B cell (primary cell): Measurements from ENCODE around the gene LRRC70. TPM values are rescaled to one million over a fixed set of nuclear protein-coding genes. Genes with fewer than 3 reads are reported as not detected.

Experiments
- ATAC-seq: fragments of 200-7000 bp; cut with Tn5 transposase; one replicate; pipeline ENCODE4 v1.10.0; 2021; ENCODE audit warnings: low read depth, mild to moderate bottlenecking, moderate number of reproducible peaks, moderate library complexity
- CTCF ChIA-PET: fragments of 350-600 bp; sonication (Branson Sonifier 250); formaldehyde crosslinking; loops from one replicate; lab custom pipeline; 2021; ENCODE audit warnings: antibody characterized with exemption, inconsistent platforms; lab: Charles Lee
- POLR2A ChIA-PET: fragments of 350-600 bp; sonication (Branson Sonifier 250); formaldehyde crosslinking; loops from one replicate; lab custom pipeline; 2021; ENCODE audit warnings: antibody characterized with exemption; lab: Charles Lee
- DNase-seq: peaks from one replicate; pipeline ENCODE4 v3.0.0; 2013
- H2AFZ ChIP-seq: 2 replicates; pipeline ENCODE4 v1.6.1; 2012; ENCODE audit warnings: mild to moderate bottlenecking, low read depth, low read length; ENCODE audit not compliant: insufficient read depth, poor library complexity, severe bottlenecking
- H3K27ac ChIP-seq, 2 donors: 1 replicate in 1 of 2; 2 replicates in 1 of 2; pipeline ENCODE4 v1.5.1; 2012 to 2013; ENCODE audit warnings: low read length in 2 of 2, mild to moderate bottlenecking in 2 of 2, moderate library complexity in 1 of 2
- H3K27me3 ChIP-seq, 4 experiments: fragments of 200-600 bp in 1 of 4; sonication (generic) in 1 of 4; replicated peaks in 1 of 4; 1 replicate in 2 of 4; 2 replicates in 2 of 4; pipeline versions ENCODE4 v1.6.1 to v1.7.0; 2013 to 2016; ENCODE audit warnings: low read length in 3 of 4, mild to moderate bottlenecking in 2 of 4, mixed read lengths in 1 of 4, moderate library complexity in 1 of 4; ENCODE audit not compliant: insufficient read depth in 4 of 4, control insufficient read depth in 3 of 4; ENCODE audit errors: control extremely low read depth in 1 of 4
- H3K36me3 ChIP-seq, 2 experiments: replicated peaks in 1 of 2; 1 replicate in 1 of 2; 2 replicates in 1 of 2; pipeline versions ENCODE4 v1.6.1 to v1.7.1; 2013; ENCODE audit warnings: low read length in 1 of 2; ENCODE audit not compliant: insufficient read depth in 2 of 2, control insufficient read depth in 1 of 2; ENCODE audit errors: control extremely low read depth in 1 of 2, extremely low read depth in 1 of 2
- H3K4me1 ChIP-seq, 2 donors: fragments of 200-600 bp in 1 of 2; sonication (generic) in 1 of 2; 1 replicate in 1 of 2; 2 replicates in 1 of 2; pipeline versions ENCODE4 v1.5.1 to v1.6.1; 2013 to 2017; ENCODE audit warnings: low read length in 2 of 2; ENCODE audit not compliant: control insufficient read depth in 2 of 2, insufficient read depth in 2 of 2
- H3K4me2 ChIP-seq: replicated peaks from 2 replicates; pipeline ENCODE3; 2012; ENCODE audit warnings: mild to moderate bottlenecking, low read depth, low read length; ENCODE audit not compliant: poor library complexity, severe bottlenecking
- H3K4me3 ChIP-seq, 5 experiments: fragments of 200-600 bp in 1 of 5; sonication (generic) in 1 of 5; 1 replicate in 3 of 5; 2 replicates in 2 of 5; pipeline versions ENCODE4 v1.5.1 to v1.7.0; 2011 to 2016; ENCODE audit warnings: low read length in 4 of 5, mild to moderate bottlenecking in 4 of 5, low read depth in 2 of 5, control low read depth in 1 of 5, moderate library complexity in 1 of 5; ENCODE audit not compliant: insufficient read depth in 1 of 5; ENCODE audit errors: control extremely low read depth in 1 of 5, extremely low read depth in 1 of 5
- H3K79me2 ChIP-seq: fragments of 200-600 bp; sonication (generic); one replicate; pipeline ENCODE4 v1.6.0; 2016; ENCODE audit warnings: low read length; ENCODE audit not compliant: control insufficient read depth, insufficient read depth
- H3K9ac ChIP-seq: fragments of 200-600 bp; sonication (generic); 2 replicates; pipeline ENCODE4 v1.6.1; 2017; ENCODE audit warnings: mild to moderate bottlenecking, low read length, moderate library complexity
- H3K9me3 ChIP-seq, 3 donors: one replicate each; pipeline versions ENCODE4 v1.6.1 to v1.7.1; 2013; ENCODE audit warnings: low read length in 2 of 3; ENCODE audit not compliant: control insufficient read depth in 2 of 3, insufficient read depth in 1 of 3; ENCODE audit errors: control extremely low read depth in 1 of 3
- H4K20me1 ChIP-seq: 2 replicates; pipeline ENCODE4 v1.6.0; 2012; ENCODE audit warnings: mild to moderate bottlenecking, low read length; ENCODE audit not compliant: insufficient read depth, control insufficient read depth, poor library complexity, severe bottlenecking
- H3K27ac Mint-ChIP-seq: one replicate; pipeline ENCODE4 v1.8.0; 2021; ENCODE audit warnings: mixed read lengths
- H3K27me3 Mint-ChIP-seq: one replicate; pipeline ENCODE4 v1.8.0; 2021; ENCODE audit warnings: mixed read lengths
- H3K4me1 Mint-ChIP-seq: one replicate; pipeline ENCODE4 v1.8.0; 2021; ENCODE audit warnings: mixed read lengths
- H3K4me3 Mint-ChIP-seq: one replicate; pipeline ENCODE4 v1.8.0; 2021; ENCODE audit warnings: mixed read lengths
- H3K9me3 Mint-ChIP-seq: one replicate; pipeline ENCODE4 v1.8.0; 2022; ENCODE audit warnings: mixed read lengths; ENCODE audit not compliant: insufficient read depth
- EZH2 ChIP-seq: IDR thresholded peaks from 2 replicates; pipeline ENCODE4 v1.6.1; 2012; ENCODE audit warnings: borderline replicate concordance, low read depth, mild to moderate bottlenecking, moderate library complexity, low read length; ENCODE audit not compliant: insufficient read depth, poor library complexity, severe bottlenecking
- WGBS: methylation state at CpG from one replicate; pipeline ENCODE4 v1.1.5; 2013; ENCODE audit warnings: missing lambda C conversion rate; ENCODE audit not compliant: insufficient coverage; 5-methylcytosine and 5-hydroxymethylcytosine counted together
- intact Hi-C: fragments of 100-400 bp; cut with micrococcal nuclease; formaldehyde crosslinking; loops from one replicate; pipeline ENCODE4 v1.10.0; 2022
- polyA plus RNA-seq: library from polyadenylated mRNA; depleted of rRNA; stranded (reverse); fragments of >200 nt; gene quantifications from 2 replicates; pipeline ENCODE4 v1.2.3, GENCODE V29; 2012
- total RNA-seq, 2 donors: library from RNA; stranded (reverse); fragments of 120-200 nt in 1 of 2; gene quantifications; 1 replicate in 1 of 2; 2 replicates in 1 of 2; pipeline versions ENCODE4 v1.2.3 to v1.2.4, GENCODE V29; 2013 to 2022
- TF ChIP-seq, protein P1 (sequence below): fragments of 200-600 bp; IDR thresholded peaks from one replicate; pipeline ENCODE4 v1.8.0; 2022; ENCODE audit warnings: antibody characterized with exemption, mild to moderate bottlenecking

Gene LRRC70
- total and polyA plus RNA-seq, 2 donors (not counting 1 experiment from before 2014, with no cell fraction given), result 2.3 to 3.3 TPM

DNA sequence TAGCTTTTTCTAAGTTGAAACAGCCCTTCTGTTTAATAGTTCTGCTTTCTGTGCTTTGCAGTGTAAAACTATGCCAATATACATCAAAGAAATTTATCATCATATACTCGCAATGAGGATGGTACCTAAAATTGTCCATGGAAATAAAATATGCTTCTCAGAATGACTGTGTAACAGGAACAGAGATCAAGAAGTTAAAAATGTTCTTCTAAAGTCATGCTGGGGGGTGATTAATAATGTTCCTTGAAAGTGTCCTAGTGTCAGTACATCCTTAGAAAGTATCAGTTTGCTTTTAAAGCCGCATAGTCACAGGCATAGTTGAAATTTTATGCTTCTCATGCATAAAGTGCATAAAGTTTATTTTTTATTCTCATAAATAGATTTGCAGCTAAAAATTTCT lies 4.0 kb upstream of the LRRC70 start:
- Histone ChIP-seq H3K4me3 (no peak overlapping the region), H3K27me3 (no peaks in the 10 kb centered on the region), H3K9me3 (no peaks in the 10 kb centered on the region), H4K20me1 (no peaks in the 10 kb centered on the region), H3K4me2 (no peak overlapping the region), H3K9ac (no peak overlapping the region), H3K79me2 (no peaks in the 10 kb centered on the region), H2AFZ (no peak overlapping the region), H3K36me3 (peaks cover 2% of the 10 kb centered on the region in 2 experiments), H3K27ac (no peak overlapping the region), H3K4me1 (peaks cover 0 to 7% of the 10 kb centered on the region in 2 donors)
- no CpG with 5 or more reads among the region's 2 CpGs for WGBS
- H3K4me3 Mint-ChIP-seq, result no peak overlapping the region
- ATAC-seq (no peak), DNase-seq (no peak)
- H3K27ac Mint-ChIP-seq, result no peak overlapping the region
- no peaks in the 10 kb centered on the region for H3K9me3 Mint-ChIP-seq
- intact Hi-C loops, result no loop called here
- POLR2A ChIA-PET, result no interaction called here
- CTCF ChIA-PET, result interaction anchor here (1.2 kb wide), 1 partner anchor 9 kb away, joined by 4 read pairs; no protein-coding TSS in a partner anchor
- H3K27me3 Mint-ChIP-seq, result no peaks in the 10 kb centered on the region
- H3K4me1 Mint-ChIP-seq, result peaks cover 12% of the 10 kb centered on the region
- TF ChIP-seq, protein P1, sequence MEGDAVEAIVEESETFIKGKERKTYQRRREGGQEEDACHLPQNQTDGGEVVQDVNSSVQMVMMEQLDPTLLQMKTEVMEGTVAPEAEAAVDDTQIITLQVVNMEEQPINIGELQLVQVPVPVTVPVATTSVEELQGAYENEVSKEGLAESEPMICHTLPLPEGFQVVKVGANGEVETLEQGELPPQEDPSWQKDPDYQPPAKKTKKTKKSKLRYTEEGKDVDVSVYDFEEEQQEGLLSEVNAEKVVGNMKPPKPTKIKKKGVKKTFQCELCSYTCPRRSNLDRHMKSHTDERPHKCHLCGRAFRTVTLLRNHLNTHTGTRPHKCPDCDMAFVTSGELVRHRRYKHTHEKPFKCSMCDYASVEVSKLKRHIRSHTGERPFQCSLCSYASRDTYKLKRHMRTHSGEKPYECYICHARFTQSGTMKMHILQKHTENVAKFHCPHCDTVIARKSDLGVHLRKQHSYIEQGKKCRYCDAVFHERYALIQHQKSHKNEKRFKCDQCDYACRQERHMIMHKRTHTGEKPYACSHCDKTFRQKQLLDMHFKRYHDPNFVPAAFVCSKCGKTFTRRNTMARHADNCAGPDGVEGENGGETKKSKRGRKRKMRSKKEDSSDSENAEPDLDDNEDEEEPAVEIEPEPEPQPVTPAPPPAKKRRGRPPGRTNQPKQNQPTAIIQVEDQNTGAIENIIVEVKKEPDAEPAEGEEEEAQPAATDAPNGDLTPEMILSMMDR, result no peak
- TF ChIP-seq EZH2, result no peak

DNA sequence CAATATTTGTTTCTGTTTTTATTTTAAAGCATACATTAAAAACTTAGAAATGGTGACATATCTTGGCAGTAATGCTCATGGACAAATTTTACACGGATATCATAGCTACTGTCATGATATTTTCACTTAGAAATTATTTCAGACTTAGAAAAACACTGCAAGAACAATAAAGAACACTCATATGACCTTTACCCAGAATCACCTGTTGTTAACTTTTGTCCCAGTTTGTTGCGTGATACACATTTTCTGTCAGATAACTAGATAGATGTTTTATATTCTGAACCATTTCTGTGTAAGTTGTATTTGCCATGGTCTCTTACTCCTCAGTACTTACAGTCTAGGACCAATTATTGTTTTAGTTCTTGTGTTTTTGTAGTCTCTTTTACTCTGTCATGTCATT lies 3.6 kb upstream of the LRRC70 start:
- H3K9me3 ChIP-seq, result no peaks in the 10 kb centered on the region
- intact Hi-C loops, result no loop called here
- H3K4me3 ChIP-seq, result no peak overlapping the region
- Mint-ChIP-seq H3K27me3 (no peaks in the 10 kb centered on the region), H3K4me3 (no peak overlapping the region), H3K4me1 (peaks cover 12% of the 10 kb centered on the region), H3K9me3 (no peaks in the 10 kb centered on the region), H3K27ac (no peak overlapping the region)
- ChIA-PET POLR2A (no interaction called here), CTCF (interaction anchor here (1.2 kb wide), 1 partner anchor 9 kb away, joined by 4 read pairs; no protein-coding TSS in a partner anchor)
- H3K36me3 ChIP-seq, result peaks cover 2% of the 10 kb centered on the region in 2 experiments
- WGBS, result 67% methylated on average over 1 of the region's 2 CpGs
- no peak overlapping the region for H3K27ac ChIP-seq
- H3K4me1 ChIP-seq, result peaks cover 0 to 7% of the 10 kb centered on the region in 2 donors
- H3K27me3 ChIP-seq, result no peaks in the 10 kb centered on the region
- no peak for TF ChIP-seq EZH2
- TF ChIP-seq, protein P1, result no peak
- DNase-seq (no peak), ATAC-seq (no peak)
- H3K79me2 ChIP-seq, result no peaks in the 10 kb centered on the region
- no peak overlapping the region for H3K4me2 ChIP-seq
- H4K20me1 ChIP-seq, result no peaks in the 10 kb centered on the region
- no peak overlapping the region for H3K9ac ChIP-seq
- no peak overlapping the region for H2AFZ ChIP-seq
